ENCODE results near the gene TPST1.
"Not testable (repeated sequence)": the region's sequence is repeated elsewhere in the genome, so short reads cannot be mapped to it uniquely, and the experiment has no call there.

TPST1 gene

GRCh38 chr7:66189695-66190503, 15.2 kb upstream of the TPST1 start:
- no peak for DNase-seq

- no peak for DNase-seq
Observed at GRCh38 chr7:66190504-66190857, 14.7 kb upstream of the TPST1 start.

GRCh38 chr7:66193146-66193725, 11.9 kb upstream of the TPST1 start:
- no peak for DNase-seq

GRCh38 chr7:66198469-66198868, 6.7 kb upstream of the TPST1 start:
- no peak for DNase-seq

GRCh38 chr7:66198956-66199355, 6.2 kb upstream of the TPST1 start:
- no peak for DNase-seq

GRCh38 chr7:66202441-66202840, 2.7 kb upstream of the TPST1 start:
- no peak for DNase-seq

GRCh38 chr7:66205741-66206090, 582 bp downstream of the TPST1 start:
- no peak for DNase-seq

GRCh38 chr7:66206119-66206933, 1.2 kb downstream of the TPST1 start:
- no peak for DNase-seq

GRCh38 chr7:66206934-66207240, 1.8 kb downstream of the TPST1 start:
- no peak for DNase-seq

GRCh38 chr7:66207540-66207939, 2.4 kb downstream of the TPST1 start:
- no peak for DNase-seq

GRCh38 chr7:66211429-66211828, 6.3 kb downstream of the TPST1 start:
- DNase-seq: no peak

- no peak for DNase-seq
Observed at GRCh38 chr7:66213637-66214036, 8.5 kb downstream of the TPST1 start.

GRCh38 chr7:66216687-66217086, 11.6 kb downstream of the TPST1 start:
- DNase-seq: no peak

- DNase-seq: no peak
Observed at GRCh38 chr7:66219805-66220204, 14.7 kb downstream of the TPST1 start.

GRCh38 chr7:66221442-66221841, 16.3 kb downstream of the TPST1 start:
- no peak for DNase-seq

- no peak for DNase-seq
Observed at GRCh38 chr7:66227808-66228207, 22.7 kb downstream of the TPST1 start.

GRCh38 chr7:66231326-66232216, 26.4 kb downstream of the TPST1 start:
- not testable (repeated sequence) for DNase-seq

GRCh38 chr7:66233638-66234037, 28.5 kb downstream of the TPST1 start:
- DNase-seq: no peak

GRCh38 chr7:66236713-66237303, 31.7 kb downstream of the TPST1 start:
- DNase-seq: no peak

GRCh38 chr7:66237906-66238772, 33.0 kb downstream of the TPST1 start:
- DNase-seq: no peak

- DNase-seq: no peak
Observed at GRCh38 chr7:66238773-66239466, 33.8 kb downstream of the TPST1 start.
